SH-SY5Y (cell line): ENCODE measurements around the gene IL1RL1.

Experiments
- GATA2 ChIP-seq: IDR thresholded peaks from 2 replicates; pipeline ENCODE4 v1.6.1; 2011; ENCODE audit warnings: mild to moderate bottlenecking, low read depth, low read length
- GATA3 ChIP-seq: IDR thresholded peaks from 2 replicates; pipeline ENCODE4 v1.6.1; 2011; ENCODE audit warnings: low read depth, mild to moderate bottlenecking, low read length, moderate library complexity

DNA sequence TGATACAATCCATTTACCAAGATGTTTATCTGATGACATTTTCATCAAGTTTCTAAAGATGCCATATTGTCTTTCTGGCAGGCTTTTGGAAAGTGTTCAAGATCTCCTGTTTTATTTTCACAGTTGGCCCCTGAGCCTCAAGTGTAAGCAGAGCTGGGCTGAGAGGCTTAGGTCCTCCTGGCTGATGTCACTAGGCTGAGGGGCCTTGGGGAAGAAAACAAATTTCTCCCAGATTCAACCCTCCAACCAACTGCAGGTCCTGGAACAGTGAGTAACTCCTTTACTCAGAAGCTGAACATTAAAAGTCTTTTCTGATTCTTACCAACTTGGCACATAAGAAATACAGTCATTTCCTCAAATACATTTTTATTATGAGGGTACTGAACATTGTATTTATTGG, 14.9 kb upstream of the IL1RL1 start:
- no peak for TF ChIP-seq GATA2
- no peak for TF ChIP-seq GATA3
